C1 segment of cervical spinal cord (tissue), 14 donors: ENCODE results near the gene ABHD12.

Source experiments
- DNase-seq, 14 donors: peaks; one replicate each; lab custom pipeline; 2025; lab: John Stamatoyannopoulos, UW

The ABHD12 gene

DNA sequence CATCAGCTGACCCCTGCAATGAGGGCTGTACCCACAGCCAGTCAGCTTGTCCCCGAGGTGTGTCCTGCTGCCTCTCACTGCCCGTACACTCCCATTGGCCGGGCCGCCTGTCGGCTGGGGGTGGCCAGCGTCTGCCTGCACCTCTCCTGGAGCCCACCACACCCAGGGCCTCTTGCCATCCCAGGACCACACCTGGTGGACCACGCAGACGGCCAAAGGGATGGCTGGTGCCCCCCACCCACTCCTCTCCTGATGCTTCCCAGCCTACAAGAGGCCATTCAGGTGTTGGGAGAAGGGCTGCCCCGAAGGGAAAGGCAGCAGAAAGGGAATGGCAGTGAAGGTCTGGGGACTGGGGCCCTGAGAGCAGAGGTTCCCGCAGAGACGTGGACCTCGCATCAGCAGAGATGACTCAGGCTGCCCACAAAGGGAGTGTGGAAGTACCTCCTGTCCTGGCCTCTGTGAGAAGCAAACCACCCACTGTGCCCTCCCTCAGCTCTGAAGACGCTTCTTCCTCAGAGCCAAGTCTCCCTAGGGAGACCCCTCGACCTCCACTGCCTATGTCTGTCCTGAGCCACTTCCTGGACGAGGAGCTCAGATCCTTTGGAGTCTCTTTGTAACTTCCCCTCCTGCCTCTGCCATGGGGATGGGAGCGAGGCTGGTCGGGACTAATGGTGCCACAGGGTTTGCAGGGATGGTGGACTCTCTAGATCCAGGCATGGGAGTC lies 81.8 kb downstream of the ABHD12 start:
- DNase-seq, result no peak

DNA sequence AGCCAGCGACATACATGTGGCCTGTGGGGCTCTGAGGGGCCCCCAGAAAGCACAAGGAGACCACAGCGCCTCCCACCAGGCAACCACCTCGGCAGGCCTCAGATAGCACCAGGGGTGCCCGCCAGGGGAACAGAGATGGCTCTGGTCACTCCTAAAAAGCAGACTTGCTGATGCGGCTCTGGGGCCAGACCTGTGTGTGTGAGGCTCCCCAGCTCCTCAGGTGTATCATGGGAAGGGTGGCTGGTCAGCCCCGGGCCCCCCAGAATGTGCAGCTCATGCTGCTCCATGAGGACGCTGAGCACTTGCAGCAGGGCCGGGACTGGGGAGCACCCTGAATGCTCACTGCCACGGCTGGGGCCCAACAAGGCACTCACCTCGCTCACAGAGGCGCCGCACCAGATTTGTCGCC lies 82.5 kb downstream of the ABHD12 start:
- no peak for DNase-seq

DNA sequence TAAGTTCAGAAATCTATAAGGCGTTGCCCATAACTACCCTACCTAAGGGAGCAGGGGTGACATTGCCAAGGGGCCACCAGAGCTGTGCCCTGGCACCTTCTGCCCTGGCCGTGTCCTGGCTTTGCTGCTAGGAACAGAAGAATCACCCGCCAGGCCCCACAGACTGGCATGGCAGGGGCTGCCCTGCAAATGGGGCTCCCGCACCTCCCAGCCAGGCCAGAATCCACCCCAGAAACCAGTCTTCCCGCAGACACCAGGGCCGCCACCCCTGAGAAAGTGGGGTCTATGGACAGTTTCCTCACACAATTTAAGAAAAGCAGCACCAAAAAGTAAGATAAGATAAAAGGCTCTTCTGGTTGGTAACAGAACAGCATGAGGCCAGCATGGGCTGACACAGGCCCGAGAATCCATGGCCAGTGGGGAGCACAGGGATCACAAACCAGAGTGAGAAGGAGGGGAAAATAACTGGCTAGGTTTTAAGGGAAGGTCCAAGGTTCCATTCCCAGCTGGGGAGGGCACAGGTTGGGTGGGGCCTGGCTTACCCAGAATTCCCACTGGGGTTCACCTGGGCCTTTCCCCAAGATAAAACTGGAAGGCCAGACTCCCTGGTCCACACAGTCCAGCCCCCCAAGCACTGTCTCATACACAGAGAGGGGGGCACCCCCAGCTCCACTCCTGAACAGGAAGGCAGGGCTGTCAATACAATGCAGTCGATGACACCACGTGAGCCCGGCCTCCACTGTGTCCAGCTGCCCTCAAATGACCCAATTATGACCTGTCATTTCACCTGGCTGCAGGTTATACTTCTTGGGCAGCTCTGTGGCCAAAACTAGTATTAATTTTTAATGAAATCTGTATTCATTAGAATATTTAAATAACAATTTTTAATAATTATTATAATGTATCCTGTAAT lies 83.4 kb downstream of the ABHD12 start:
- no peak for DNase-seq

DNA sequence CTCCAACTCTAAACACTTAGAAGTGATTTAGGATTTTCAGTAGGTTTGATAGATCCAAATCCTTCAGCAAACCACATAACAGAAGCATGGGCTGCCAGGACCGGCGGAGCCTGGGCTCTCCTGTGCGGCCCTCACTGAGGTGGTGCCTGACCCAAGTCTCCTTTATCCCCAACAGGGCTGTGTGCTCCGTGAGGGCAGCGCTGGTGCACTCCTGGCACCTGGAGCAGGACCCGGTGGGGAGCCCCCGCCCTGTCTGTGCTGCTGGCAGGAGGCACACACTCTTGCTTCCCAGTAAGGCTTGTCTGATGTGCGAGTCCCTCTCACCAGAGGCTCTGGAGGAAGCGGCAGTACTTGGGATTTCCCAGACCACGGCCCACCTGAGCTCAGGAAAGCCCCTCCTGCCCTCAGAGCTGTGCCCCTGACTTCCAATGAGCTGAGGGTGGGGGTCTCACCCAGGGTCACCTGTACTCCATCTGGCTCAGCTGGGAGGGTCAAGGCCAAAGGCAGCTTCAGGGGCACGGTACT lies 86.5 kb downstream of the ABHD12 start:
- no peak for DNase-seq

DNA sequence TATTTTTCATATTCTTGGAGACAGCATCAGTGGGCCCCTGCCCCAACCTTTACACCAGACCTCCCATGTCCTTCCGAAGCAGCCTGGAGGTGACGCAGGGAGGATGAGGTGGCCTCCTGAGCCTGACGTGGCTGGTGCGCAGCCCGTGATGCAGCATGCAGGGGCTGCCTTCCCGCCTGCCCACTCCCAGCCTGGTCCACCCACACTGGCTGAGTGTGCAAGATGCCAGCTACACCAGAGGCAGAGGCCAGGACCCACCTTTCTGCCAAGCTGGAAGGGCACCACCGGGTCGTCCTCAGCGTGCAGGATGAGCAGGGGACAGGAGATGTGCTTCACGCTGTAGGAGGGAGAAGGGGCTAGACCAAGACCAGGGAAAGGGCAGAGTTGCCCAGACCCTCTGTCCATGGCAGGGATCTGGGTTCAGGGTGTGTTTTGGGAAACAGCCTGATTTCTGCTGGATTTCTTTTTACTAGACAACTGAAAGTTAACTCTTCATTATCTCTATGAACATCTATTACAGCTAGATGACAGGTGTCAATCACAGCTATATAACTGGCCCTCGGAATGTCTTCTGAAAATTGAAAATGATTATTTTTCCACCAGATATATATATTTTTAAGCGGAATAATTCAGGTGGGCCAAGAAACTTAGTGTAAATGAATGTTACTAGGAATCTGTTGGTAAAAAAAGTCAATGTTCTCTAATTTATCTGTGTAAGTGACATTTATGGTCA lies 87.2 kb downstream of the ABHD12 start:
- no peak for DNase-seq

DNA sequence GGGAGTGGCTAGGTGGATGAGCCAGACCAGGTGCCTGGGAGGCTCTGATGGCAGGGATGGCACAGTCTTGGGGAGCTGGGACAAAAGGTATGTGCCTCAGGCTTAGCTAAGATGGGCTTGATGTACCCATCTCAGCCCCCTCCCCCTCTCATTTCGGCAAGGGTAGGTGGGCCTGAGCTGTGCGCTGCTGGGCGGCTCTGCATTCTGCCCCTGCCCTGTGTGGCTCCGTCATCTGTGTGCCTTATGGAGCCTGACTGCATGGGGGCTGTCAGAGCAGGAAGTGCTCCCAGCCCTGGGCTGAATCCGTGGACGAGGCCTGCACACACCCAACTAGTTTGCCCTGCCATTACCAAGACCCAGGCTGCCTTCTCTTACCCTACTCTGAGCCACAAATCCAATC lies 88.0 kb downstream of the ABHD12 start:
- DNase-seq, result no peak

DNA sequence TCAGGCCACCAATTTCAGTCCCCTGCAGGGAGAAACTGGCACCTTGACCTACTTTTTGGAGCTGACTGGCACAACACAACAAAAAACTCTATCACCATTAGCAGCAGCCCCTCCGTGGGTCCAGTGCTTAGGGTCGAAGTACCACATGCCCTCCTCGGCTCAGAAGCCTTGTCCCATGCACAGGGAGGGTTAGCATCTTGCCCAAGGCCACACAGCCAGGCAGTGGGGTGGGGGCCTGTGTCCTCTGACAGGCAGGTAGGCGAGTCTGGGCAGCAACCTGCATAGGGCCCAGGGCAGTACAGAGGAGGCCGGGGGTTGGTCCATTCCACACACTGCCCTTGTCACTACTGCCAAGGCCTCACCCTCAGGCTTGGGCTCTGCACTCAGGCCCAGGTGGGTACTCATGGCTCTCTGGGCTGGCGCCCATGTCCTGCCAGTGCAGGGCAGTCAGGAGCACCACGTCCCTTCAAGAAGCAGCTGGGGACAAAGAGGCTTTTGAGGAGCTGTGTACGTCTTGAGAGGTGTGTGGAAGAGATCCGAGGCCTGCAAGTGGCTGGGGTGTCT lies 89.2 kb downstream of the ABHD12 start:
- DNase-seq, result no peak

DNA sequence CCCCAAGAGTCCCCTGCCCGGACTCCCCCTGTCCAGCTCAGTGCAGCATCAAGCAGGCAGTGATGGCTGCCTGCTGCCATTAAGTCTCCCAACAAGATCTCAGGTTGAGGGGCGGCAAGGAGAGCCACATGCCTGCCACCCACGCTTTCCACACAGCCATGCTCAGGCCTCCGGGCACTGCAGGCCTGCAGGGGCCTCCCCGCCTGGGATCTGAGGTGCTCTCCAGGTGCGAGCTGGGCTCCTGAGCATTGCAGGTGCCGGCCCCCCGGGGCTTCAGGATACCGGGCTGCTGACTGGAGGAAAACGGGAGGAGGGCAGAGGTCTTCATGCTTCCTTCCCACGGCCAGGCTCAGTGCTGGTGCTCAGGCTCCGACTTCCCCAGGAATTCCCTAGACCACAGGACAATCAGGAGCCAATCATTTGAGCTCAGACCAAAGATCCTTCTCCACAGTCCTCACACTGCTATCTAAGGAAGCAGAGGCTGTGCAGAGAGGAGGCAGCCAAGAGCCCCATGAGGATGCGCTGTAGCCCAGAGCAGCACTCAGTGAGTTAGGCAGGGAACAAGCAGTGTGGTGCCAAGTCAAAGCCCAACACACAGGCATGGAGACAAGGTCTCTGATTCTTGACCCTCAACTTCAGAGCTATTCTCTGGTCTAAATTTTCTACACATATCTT lies 90.0 kb downstream of the ABHD12 start:
- no peak for DNase-seq

DNA sequence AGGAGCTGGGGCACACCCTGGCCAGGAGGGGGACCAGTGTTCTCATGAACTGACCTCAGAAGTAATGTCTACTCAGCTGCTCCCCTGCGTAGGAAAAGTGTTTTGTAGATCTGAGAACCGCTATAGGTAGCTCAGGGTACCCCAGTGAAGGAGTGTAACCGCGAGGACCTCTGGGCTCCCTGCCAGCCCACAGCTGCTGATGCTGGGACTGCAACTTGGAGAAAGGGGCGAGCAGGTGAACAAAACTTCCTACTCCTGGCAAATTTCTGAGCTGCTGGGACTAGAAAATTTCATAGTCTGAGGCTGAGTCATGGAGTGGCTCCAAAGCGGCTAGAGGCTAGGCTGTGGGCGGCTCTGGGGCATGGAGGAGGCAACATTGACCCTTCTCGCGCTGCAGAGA lies 90.8 kb downstream of the ABHD12 start:
- no peak for DNase-seq

DNA sequence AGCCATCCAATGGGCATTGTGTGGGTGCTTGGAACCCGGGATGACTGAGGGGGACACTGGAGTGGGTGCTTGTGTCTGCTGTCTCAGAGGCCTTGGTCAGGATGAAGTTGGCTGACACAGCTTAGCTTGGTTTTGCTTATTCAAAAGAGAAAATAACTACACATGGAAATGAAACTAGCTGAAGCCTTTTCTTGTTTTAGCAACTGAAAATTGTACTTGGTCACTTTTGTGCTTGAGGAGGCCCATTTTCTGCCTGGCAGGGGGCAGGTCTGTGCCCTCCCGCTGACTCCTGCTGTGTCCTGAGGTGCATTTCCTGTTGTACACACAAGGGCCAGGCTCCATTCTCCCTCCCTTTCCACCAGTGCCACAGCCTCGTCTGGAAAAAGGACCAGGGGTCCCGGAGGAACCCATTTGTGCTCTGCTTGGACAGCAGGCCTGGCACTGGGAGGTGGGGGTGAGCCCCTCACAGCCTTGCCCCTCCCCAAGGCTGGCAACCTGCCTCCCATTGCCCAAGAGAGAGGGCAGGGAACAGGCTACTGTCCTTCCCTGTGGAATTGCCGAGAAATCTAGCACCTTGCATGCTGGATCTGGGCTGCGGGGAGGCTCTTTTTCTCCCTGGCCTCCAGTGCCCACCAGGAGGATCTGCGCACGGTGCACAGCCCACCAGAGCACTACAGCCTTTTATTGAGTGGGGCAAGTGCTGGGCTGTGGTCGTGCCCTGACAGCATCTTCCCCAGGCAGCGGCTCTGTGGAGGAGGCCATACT lies 93.3 kb downstream of the ABHD12 start:
- no peak for DNase-seq

DNA sequence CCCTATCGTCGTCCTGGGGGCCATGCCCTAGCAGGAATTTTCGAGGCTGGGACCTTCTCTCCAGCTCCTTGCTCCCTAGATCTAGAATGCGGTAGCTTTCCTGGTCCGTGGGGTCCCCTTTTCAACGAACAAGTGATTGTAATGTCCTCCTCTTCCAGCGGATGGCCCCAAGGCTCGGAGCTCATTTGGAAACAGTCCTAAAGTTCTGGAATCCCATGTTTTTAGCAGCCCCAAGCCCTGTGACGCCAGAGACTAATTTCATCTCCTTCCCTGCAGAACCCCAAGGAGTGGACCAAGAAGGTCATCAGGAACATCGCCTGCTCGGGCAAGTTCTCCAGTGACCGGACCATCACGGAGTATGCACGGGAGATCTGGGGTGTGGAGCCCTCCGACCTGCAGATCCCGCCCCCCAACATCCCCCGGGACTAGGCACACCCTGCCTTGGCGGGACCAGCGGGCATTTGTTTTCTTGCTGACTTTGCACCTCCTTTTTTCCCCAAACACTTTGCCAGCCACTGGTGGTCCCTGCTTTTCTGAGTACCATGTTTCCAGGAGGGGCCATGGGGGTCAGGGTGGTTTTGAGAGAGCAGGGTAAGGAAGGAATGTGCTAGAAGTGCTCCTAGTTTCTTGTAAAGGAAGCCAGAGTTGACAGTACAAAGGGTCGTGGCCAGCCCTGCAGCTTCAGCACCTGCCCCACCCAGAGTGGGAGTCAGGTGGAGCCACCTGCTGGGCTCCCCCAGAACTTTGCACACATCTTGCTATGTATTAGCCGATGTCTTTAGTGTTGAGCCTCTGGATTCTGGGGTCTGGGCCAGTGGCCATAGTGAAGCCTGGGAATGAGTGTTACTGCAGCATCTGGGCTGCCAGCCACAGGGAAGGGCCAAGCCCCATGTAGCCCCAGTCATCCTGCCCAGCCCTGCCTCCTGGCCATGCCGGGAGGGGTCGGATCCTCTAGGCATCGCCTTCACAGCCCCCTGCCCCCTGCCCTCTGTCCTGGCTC lies 94.2 kb downstream of the ABHD12 start:
- DNase-seq, result peak in 7 of 14 donors; percentile 38 to 67 (median 50)

DNA sequence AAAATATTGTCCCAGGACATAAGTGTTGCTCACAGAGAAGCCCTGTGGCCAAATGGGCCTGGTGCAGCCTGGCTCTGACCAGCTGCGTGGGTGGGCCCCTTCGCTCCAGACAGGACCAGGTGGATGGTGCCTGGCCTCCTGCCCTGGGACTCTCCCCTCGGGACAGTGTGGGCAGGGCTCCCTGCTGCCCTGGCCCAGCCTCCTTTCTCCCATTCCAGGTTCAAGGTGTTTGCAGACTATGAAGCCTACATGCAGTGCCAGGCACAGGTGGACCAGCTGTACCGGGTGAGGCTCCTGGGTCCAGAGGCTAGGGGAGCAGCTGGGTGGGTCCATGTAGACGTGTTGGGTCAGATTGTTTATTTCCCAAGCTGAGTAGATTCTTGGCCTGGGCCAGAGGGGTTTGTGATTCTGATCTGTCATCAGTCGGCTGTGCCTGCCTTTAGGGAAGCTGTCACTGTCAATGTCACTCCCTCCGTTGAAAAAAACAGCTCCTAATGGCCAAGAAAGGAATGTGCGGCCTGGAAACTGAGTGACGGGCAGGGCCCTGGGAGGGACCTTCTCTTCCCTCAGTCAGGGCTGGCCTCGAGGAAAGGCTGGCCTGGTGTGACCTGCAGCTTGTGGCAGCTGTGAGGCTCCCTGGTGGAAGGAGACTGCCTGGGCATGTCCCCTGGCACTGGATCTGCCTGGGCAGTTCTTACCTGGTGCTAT lies 95.1 kb downstream of the ABHD12 start:
- DNase-seq, result peak in 1 of 14 donors; percentile 33

DNA sequence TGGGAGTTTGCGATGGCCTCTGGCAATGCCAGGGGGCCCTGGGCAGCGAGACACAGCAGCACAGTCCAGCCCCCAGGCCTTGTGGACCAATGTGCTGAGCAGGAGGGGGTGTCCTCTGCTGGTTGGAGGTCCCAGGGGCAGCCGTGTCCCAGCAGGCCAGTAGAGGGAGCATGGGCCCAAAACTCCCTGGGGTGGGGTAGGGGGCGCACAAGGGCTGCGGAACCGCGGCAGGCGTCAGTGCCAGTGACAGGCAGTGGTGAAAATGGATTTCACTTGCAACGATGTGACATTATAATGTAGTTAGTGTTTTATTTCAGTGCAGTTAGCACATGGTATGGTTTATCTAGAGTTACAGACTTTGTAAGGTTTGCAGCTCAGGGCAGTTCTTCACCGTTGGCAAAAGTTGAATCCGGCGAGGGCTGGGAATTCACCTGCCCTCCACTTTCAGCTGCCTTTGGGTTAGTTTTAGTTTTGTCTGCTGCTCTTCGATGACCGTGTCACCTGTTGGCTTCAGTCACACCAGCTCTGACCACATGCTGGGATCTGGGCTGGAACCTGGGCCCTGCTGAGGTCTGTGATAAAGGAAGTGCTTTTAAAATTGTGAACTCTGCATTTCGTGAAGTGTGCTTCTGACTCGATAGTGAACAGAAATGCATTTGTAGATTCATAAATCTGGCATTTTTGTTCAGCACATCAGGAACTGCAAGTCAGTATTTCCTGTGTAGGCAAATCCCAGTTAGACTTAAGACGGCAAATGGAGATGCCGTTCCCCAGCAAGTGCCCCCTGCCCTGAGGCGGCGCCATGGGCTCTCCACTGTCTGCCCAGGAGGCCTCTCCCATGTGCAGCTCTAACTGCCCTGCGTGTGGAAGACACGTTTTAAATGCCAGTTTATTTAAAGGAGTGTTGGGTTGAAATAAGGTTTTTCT lies 95.9 kb downstream of the ABHD12 start:
- DNase-seq, result peak in 11 of 14 donors; percentile 13 to 72 (median 47)

DNA sequence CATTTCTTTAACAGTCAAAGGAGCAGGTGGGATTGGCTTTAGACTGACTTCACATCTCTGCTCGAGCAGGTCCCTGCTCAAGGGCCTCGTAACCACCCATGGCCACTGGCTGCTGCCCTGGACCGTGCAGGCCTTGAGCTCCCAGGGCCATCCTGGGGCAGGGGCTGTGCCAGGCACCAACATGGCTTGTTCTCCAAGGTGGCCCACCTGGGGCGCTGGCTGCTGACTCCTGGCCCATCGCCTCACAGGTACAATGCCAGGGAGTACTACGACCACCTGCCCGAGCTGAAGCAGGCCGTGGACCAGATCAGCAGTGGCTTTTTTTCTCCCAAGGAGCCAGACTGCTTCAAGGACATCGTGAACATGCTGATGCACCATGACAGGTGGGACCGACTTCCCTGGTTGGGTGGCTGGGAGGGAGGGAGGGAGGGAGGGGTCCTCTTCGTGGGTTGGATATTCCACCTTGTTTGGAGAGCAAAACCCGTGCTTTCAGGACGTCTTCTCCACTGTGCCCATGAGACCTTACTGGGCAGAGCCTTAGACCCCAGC lies 96.7 kb downstream of the ABHD12 start:
- no peak for DNase-seq

DNA sequence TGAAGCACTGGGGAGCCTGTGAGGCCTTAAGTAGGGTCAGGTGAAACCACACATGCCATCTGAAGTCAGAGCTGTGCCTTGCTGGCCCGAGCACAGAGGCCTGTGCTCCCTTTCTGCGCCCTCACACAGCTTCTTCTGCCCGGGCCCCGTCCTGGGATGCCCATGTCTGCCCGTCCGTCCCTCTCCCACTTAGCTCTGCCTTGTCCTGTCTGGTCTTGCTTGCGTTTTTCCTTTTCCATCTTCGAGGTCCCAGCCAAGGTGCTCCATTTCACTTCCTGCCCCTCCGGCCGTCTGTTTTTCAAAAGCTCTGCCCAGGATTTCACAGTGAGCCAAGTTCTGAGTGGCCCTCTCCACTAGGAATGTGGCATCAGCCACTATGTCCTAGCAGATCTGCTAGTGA lies 97.1 kb downstream of the ABHD12 start:
- DNase-seq, result peak in 1 of 14 donors; percentile 49

DNA sequence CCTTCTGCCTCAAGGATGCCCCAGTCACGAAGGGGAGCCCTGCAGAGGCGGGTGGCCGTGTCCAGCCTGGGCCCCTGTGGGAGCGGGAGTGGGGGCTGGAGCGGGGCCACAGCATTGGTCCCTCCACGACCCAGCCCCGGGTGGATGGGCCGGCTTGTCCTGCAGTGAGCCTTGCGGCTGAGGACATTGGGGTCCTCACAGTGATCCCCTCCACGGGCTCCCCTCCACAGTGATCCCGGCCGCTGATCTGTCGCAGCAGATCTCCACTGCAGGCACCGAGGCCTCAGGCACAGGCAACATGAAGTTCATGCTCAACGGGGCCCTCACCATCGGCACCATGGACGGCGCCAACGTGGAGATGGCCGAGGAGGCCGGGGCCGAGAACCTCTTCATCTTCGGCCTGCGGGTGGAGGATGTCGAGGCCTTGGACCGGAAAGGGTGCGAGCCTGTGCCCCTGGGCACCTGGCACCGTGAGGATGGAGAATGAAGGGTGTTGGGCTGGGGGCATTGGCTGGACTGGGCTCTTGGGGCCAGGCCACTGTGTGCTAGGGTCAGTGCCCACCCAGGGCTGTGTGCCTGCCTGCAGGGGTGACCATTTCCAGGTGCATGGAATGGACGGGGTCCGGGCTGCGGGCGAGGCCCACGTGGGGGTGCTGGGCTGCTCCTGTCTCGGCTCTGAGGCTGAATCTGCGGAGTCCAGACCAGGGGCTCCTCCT lies 98.3 kb downstream of the ABHD12 start:
- DNase-seq, result no peak
